HS-5 (cell line): ENCODE measurements around the gene PUSL1.

Experiments used
- DNase-seq: peaks from one replicate; pipeline ENCODE4 v3.0.0-alpha.2; 2012; ENCODE audit warnings: low read depth

Gene PUSL1

GRCh38 chr1:1280782-1281481 lies 27.5 kb upstream of the PUSL1 start:
- DNase-seq = no peak

GRCh38 chr1:1281533-1282321 lies 26.7 kb upstream of the PUSL1 start:
- no peak for DNase-seq

- no peak for DNase-seq
Measured at GRCh38 chr1:1282998-1283397, 25.4 kb upstream of the PUSL1 start.

- no peak for DNase-seq
Measured at GRCh38 chr1:1283821-1284220, 24.6 kb upstream of the PUSL1 start.

- DNase-seq = no peak
Measured at GRCh38 chr1:1284221-1285101, 23.9 kb upstream of the PUSL1 start.

GRCh38 chr1:1285102-1285571 lies 23.3 kb upstream of the PUSL1 start:
- no peak for DNase-seq

GRCh38 chr1:1285611-1286311 lies 22.6 kb upstream of the PUSL1 start:
- no peak for DNase-seq

GRCh38 chr1:1286313-1287261 lies 21.8 kb upstream of the PUSL1 start:
- DNase-seq = no peak

GRCh38 chr1:1287288-1288110 lies 20.9 kb upstream of the PUSL1 start:
- DNase-seq = no peak

- no peak for DNase-seq
Measured at GRCh38 chr1:1290238-1290731, 18.1 kb upstream of the PUSL1 start.

GRCh38 chr1:1291023-1291528 lies 17.3 kb upstream of the PUSL1 start:
- DNase-seq = no peak

- no peak for DNase-seq
Measured at GRCh38 chr1:1291548-1292441, 16.6 kb upstream of the PUSL1 start.

- DNase-seq = no peak
Measured at GRCh38 chr1:1292442-1292779, 16.0 kb upstream of the PUSL1 start.

GRCh38 chr1:1292851-1293250 lies 15.5 kb upstream of the PUSL1 start:
- DNase-seq = no peak

- no peak for DNase-seq
Measured at GRCh38 chr1:1293263-1294249, 14.8 kb upstream of the PUSL1 start.

- DNase-seq = no peak
Measured at GRCh38 chr1:1294250-1294890, 14.0 kb upstream of the PUSL1 start.
